Smooth muscle cell of the brain vasculature (primary cell): Measurements from ENCODE around the gene OR2M5.

Experiments
- DNase-seq: peaks from one replicate; pipeline ENCODE4 v3.0.0-alpha.2; 2012; ENCODE audit warnings: low read depth, low spot score

Gene OR2M5

GRCh38 chr1:248144513-248145198, at the start of gene OR2M5:
Gene OR2M5, plus strand, starts transcription at chr1:248145148. Its CDS starts 0 bp downstream, at chr1:248145148.
- no peak for DNase-seq

GRCh38 chr1:248098529-248098928, 46.4 kb upstream of the OR2M5 start:
- no peak for DNase-seq

GRCh38 chr1:248102847-248103246, 42.1 kb upstream of the OR2M5 start:
- no peak for DNase-seq

- DNase-seq: no peak
Observed at GRCh38 chr1:248111157-248111556, 33.8 kb upstream of the OR2M5 start.

GRCh38 chr1:248114890-248115289, 30.1 kb upstream of the OR2M5 start:
- no peak for DNase-seq

- no peak for DNase-seq
Observed at GRCh38 chr1:248127653-248128052, 17.3 kb upstream of the OR2M5 start.

- DNase-seq: no peak
Observed at GRCh38 chr1:248136811-248137210, 8.1 kb upstream of the OR2M5 start.

GRCh38 chr1:248140846-248141245, 4.1 kb upstream of the OR2M5 start:
- no peak for DNase-seq

GRCh38 chr1:248143311-248143710, 1.6 kb upstream of the OR2M5 start:
- no peak for DNase-seq

- no peak for DNase-seq
Observed at GRCh38 chr1:248152056-248152827, 7.3 kb downstream of the OR2M5 start.

GRCh38 chr1:248155927-248156326, 11.0 kb downstream of the OR2M5 start:
- no peak for DNase-seq

GRCh38 chr1:248158758-248159157, 13.8 kb downstream of the OR2M5 start:
- no peak for DNase-seq

GRCh38 chr1:248164031-248164430, 19.1 kb downstream of the OR2M5 start:
- no peak for DNase-seq

GRCh38 chr1:248165186-248165585, 20.2 kb downstream of the OR2M5 start:
- DNase-seq: no peak

GRCh38 chr1:248174521-248174920, 29.6 kb downstream of the OR2M5 start, which contains the start of gene OR2M2:
Gene OR2M2, plus strand, starts transcription at chr1:248174821. Its CDS starts 5,165 bp downstream, at chr1:248179986.
- no peak for DNase-seq

- no peak for DNase-seq
Observed at GRCh38 chr1:248183996-248184395, 39.0 kb downstream of the OR2M5 start.

- DNase-seq: no peak
Observed at GRCh38 chr1:248187363-248187762, 42.4 kb downstream of the OR2M5 start.

- DNase-seq: no peak
Observed at GRCh38 chr1:248189026-248189425, 44.1 kb downstream of the OR2M5 start.

GRCh38 chr1:248194117-248194516, 49.2 kb downstream of the OR2M5 start:
- DNase-seq: no peak
